Choroid plexus epithelial cell (primary cell): Measurements from ENCODE around the gene SSTR3.

Source experiments
- DNase-seq: peaks from one replicate; pipeline ENCODE4 v3.0.0-alpha.2; 2010; ENCODE audit warnings: low read depth
- H3K4me3 ChIP-seq: 2 replicates; pipeline ENCODE4 v1.5.1; 2011; ENCODE audit warnings: low read depth, mild to moderate bottlenecking, control low read depth, low read length, moderate library complexity
- TF ChIP-seq, protein P1 (sequence below): conservative IDR thresholded peaks from 2 replicates; pipeline ENCODE4 v1.5.1; 2011; ENCODE audit warnings: low read depth, mild to moderate bottlenecking, control low read depth, inconsistent platforms, low read length, moderate library complexity

Gene SSTR3

DNA sequence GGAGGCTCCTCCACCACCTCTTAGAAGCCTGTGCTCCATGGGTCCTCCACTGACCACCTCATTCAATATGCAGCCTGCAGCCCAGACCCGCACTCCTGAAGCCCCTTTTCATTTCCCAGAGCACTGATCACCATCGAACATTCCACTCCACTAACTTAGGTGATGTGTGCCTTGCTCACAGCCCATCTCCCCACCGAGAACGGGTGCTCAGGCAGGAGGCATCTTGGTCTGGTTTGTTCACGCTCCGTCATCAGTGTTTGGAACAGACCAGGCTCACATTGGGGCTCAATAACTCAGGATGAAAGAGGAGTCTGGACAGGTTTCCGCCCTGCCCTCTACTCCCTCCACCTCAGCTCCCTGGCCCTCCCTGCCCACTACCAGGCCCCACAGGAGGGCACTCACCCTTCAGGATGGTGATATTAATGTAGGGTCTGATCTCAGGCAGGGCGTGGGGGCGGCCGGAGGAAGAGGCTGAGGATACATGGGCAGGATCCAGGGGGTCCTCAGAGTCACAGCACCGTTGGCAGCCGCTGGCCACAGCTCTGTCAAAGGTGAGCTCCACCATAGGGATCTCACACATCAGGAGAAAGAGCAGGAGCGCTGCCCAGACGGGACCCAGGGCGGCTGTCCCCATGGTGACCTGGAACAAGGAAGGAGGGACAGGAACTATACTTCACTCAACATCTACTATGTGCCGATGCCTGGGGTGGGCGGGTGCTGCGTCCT, 27.3 kb downstream of the SSTR3 start:
- no peak for DNase-seq
- no peak overlapping the region for H3K4me3 ChIP-seq
- TF ChIP-seq, protein P1, sequence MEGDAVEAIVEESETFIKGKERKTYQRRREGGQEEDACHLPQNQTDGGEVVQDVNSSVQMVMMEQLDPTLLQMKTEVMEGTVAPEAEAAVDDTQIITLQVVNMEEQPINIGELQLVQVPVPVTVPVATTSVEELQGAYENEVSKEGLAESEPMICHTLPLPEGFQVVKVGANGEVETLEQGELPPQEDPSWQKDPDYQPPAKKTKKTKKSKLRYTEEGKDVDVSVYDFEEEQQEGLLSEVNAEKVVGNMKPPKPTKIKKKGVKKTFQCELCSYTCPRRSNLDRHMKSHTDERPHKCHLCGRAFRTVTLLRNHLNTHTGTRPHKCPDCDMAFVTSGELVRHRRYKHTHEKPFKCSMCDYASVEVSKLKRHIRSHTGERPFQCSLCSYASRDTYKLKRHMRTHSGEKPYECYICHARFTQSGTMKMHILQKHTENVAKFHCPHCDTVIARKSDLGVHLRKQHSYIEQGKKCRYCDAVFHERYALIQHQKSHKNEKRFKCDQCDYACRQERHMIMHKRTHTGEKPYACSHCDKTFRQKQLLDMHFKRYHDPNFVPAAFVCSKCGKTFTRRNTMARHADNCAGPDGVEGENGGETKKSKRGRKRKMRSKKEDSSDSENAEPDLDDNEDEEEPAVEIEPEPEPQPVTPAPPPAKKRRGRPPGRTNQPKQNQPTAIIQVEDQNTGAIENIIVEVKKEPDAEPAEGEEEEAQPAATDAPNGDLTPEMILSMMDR, result no peak

DNA sequence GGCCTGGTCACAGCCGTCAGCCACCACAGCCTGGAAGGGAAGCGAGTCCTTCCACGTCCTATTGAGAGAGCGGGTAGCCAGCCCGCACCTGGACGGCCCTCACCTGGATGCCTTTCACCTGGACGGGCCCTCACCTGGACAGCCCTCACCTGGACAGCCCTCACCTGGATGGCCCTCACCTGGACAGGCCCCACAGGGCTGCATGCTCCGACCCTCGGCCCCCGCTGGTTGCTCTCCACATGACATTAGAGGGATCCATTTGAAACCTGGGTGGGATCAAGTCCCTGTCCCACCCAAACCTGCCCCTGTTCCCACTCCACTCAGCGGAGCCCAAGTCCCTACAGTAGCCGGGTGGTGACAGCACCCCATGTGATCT, 27.9 kb downstream of the SSTR3 start:
- no peak for DNase-seq
- H3K4me3 ChIP-seq, result no peak overlapping the region
- TF ChIP-seq, protein P1, result no peak

DNA sequence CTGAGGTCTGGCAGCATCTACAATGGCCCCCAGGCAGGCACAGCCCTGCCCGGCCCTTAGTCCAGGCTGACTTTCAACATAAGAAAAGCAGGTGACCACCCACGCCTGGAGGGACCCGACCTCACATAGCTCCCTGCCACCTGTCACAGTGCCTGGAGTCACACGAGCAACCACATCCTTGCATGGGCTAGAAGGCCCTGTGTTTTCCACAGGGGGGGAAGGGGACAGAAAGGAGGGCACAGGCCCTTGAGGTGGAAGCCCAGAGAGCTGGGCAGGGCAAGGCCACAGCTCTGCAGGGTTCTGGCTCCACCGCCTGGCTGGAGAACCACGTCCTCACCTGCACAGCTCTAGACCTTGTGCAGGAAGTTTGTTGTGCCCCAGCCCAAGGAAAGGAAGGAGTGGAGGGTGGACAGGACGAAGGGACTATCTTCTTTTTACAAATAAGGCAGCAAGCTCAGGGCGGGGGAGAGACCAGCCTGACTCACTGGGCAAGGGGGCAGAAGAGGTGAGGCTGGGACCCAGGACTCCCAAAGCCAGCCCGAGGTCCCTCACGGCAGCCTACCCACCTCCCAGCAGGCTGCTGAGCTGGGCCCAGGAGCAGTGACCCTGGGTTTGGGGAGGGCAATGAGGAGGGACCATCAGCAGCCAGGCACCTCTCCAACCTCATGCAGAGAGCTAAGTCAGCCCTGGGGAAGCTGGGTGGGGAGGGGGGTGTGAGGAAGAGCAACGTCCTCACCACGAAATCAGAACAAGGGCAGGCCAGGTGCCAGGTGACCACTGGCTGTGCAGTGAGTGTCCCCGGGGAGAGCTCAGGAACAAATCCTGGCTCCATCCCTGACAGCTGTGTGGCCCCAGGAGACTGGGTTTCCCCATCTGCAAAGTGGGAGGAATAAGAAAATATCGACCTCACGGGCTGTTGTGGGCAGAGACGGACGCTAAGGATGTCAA, 28.6 kb downstream of the SSTR3 start:
- no peak for DNase-seq
- H3K4me3 ChIP-seq, result no peak overlapping the region
- TF ChIP-seq, protein P1, result no peak

DNA sequence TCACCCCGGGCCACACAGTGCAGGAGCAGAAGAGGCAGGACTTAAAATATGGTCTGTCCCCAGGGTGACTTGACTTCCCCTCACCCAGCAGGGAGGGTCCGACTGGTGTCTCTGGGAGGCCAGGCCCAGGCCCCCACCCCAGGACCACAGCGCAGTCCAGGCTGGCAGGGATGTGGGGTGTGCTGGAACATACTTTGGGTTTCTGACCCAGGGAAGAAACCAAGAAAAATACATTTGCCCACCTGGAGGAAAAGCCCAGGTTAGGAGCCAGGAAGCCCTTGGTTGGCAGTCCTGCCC, 29.4 kb downstream of the SSTR3 start:
- DNase-seq, result no peak
- H3K4me3 ChIP-seq, result no peak overlapping the region
- TF ChIP-seq, protein P1, result no peak

DNA sequence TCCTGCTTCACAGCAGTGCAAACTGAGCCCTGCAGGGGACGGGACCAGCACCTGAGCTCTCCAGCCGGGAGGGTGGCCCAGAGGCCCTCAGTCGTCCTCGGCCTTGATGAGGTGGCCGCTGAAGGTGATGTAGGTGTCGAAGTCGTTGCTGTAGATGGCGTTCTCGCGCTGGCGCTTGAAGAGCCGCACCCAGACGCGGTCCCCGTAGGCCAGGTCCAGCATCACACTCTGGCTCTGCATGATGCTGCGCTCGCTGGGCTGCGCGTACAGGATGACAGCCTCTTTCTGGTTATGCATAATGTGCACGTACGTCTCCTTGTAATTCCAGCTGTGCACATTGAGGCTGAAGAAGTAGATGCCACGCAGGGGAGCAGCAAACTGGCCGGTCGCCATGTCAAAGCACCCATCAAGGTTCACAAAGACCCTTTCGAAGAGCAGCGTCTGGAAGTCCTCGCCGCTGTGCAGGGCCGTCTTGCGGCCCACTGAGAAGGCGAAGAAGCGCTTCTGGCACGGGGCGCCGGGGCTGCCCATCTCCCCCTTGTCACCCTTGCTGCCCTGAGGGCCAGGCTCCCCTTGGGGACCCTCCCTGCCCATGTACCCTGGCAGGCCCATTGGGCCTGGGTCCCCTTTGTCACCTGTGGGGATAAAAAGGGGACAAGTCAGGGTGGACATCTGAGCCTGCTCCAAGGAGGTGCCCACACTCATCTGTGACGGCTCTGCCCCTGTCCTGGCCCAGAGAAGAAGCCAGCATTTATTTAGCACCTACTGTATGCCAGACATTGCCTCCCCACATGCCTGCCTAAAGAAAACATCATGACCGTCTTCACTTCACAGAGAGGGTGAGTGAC, 30.0 kb downstream of the SSTR3 start:
- no peak for DNase-seq
- TF ChIP-seq, protein P1, result no peak
- no peak overlapping the region for H3K4me3 ChIP-seq

DNA sequence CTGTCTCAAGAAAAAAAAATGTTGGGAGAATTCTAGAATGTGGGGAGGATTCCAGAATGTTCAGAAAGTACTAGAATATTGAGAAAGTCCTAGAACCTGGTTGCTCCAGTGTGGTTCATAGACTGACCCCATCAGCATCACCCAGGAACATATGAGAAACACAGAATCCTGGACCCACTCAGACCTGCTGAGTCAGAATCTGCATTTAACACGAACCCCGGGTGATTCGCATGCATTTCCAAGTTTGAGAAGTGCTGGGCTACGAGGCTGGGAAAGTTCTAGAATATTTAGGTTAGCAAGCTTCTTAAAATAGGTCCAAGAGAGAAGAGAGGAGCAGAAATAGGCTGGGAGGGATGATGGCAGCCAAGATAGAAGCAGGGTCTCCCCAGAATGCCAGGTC, 30.6 kb downstream of the SSTR3 start:
- H3K4me3 ChIP-seq, result no peak overlapping the region
- TF ChIP-seq, protein P1, result no peak
- no peak for DNase-seq
